HG03039 (cell line): ENCODE data around the gene TANGO6.
A peak's percentile ranks its signal among the peaks of the same experiment; 100 is the strongest.
"Not testable (repeated sequence)": the region's sequence is repeated elsewhere in the genome, so short reads cannot be mapped to it uniquely, and the experiment has no call there.

Experiments used
- ATAC-seq: cut with Tn5 transposase; IDR thresholded peaks from one replicate; pipeline ENCODE4 v1.9.1; 2021; ENCODE audit warnings: mild to moderate bottlenecking, moderate library complexity; ENCODE audit not compliant: unreplicated experiment

The TANGO6 gene

DNA sequence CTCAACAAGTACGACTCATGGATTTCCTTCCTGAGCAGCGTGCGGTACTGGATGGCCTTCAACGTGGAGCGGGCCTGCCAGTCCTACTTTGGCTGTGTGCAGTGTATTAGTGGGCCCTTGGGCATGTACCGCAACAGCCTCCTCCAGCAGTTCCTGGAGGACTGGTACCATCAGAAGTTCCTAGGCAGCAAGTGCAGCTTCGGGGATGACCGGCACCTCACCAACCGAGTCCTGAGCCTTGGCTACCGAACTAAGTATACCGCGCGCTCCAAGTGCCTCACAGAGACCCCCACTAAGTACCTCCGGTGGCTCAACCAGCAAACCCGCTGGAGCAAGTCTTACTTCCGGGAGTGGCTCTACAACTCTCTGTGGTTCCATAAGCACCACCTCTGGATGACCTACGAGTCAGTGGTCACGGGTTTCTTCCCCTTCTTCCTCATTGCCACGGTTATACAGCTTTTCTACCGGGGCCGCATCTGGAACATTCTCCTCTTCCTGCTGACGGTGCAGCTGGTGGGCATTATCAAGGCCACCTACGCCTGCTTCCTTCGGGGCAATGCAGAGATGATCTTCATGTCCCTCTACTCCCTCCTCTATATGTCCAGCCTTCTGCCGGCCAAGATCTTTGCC lies 271.1 kb downstream of the TANGO6 start:
- ATAC-seq, result no peak

DNA sequence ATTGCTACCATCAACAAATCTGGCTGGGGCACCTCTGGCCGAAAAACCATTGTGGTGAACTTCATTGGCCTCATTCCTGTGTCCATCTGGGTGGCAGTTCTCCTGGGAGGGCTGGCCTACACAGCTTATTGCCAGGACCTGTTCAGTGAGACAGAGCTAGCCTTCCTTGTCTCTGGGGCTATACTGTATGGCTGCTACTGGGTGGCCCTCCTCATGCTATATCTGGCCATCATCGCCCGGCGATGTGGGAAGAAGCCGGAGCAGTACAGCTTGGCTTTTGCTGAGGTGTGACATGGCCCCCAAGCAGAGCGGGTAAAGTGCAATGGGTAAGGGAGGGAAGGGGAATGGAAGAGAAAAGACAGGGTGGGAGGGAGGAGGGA lies 271.6 kb downstream of the TANGO6 start:
- no peak for ATAC-seq

DNA sequence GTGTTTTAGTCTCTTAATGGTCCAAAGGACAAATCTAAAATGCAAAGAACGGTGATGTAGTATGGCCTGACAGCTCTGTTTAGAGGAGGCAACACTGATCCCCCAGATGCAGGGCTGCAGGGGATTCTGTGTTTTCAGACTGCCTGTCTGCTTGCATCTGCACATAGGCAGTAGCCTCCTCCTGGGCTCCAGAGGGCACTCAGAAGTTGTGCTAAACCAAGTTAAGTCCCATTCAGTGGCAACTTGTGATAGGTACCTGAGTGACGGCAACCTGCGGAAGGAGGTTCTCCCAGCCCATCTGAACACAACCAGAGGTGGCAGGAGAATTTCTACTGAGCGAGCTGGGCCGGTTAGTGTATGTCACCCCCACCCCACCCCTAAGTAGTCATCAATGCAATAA lies 272.0 kb downstream of the TANGO6 start:
- ATAC-seq, result no peak

DNA sequence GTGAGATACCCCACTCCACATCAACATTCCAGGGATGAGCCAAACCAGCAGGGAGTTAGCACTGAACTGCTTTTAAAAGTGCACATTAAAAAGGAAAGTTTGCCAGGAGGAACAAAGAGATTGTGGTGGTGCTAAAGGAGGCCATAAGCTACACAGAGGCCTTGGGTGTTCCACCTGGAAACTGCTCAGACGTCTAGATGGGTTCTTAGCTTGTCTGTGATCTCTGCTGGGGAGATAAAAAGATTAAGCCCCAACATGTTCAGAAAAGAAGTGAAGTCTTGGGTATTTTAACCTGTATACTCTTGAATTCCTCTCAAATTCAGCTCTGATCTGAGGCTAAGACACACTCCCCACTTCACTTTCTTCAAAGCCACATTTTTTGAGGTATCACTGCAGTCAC lies 272.5 kb downstream of the TANGO6 start:
- ATAC-seq, result no peak

DNA sequence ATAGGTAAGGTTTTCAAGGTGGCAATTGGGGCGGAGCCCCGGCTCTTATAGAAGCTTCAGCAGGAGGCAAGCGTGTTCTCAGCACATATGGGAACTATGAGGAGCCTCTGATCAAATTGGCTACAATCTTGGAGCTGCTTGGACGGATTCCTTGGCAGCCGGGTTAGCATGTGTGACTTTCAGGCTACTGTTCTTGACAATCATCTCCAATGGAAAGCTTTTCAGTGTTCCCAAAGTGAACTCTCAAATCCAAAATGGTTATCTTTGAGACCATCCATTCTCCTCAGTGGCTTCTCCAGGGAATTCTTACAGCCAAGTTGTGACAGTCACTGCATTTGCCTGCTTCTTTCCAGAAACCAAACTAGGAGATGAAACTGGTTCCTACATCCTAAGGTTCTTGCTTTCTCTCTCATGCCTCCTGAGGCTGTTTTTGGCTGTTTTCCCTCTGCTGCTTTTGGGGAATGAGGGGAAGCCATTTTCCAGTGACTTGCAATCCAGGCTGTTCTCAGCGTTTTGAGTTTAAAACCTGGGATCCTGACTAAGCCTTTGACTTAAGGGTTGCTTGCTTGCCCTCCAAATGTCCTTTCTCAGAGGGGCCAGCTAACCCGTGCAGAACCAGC lies 273.0 kb downstream of the TANGO6 start:
- no peak for ATAC-seq

DNA sequence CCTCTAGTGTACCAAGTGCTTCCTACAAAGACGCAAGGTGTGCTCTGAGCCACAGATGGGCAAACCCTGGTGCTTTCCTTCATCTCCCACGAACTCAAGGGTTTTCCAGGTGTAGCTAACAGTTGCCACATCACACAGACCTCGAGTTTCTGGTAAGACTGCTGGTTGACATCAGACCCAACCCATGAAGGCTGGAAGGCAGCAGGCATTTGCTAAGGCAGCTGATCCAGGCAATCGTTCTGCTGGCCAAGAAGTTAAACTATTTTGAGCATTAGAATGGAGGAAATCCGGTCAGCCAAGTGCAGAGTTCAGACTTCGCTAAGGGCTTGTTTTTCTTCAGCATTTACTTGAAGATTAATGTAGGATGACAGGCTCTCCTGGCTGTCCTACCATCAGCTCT lies 273.6 kb downstream of the TANGO6 start:
- ATAC-seq, result no peak

DNA sequence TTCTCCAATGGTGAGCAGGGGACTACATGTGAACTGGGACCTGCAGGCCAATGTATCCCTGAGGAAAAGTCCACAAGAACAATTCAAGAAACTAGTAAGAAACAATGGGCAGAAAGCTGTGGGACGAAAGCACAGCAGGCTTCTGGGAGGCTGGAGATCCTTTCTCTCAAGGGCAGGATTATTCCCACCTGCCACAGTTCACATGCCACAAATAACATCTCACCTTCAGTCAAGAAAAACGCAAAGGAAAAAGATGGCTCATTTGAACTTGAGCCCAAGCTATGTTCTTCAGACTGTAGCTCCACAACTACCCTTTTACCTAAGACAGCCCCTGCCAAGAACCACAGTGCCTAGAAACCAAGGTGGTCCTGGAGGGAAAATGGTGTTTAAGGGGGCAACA lies 275.1 kb downstream of the TANGO6 start:
- ATAC-seq, result no peak

DNA sequence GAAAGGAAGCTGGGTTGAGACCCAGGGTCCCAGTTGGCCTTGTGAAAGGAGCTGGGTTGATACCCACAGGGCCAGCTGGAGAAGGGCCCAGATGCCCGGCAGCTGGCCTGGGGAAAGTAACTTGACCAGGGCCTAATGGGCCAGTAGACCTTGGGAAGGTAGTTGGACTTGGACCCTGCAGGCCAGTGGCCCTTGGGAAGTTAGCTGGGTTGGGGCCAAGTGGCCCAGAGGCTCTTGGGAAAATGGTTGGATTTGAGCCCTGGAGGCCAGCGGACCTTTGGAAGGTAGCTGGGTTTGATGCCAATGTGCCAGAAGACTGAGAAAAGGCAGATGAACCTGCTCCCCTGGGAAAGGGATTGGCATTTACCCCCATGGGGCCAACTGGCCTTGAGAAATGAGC lies 275.7 kb downstream of the TANGO6 start:
- ATAC-seq, result no peak

DNA sequence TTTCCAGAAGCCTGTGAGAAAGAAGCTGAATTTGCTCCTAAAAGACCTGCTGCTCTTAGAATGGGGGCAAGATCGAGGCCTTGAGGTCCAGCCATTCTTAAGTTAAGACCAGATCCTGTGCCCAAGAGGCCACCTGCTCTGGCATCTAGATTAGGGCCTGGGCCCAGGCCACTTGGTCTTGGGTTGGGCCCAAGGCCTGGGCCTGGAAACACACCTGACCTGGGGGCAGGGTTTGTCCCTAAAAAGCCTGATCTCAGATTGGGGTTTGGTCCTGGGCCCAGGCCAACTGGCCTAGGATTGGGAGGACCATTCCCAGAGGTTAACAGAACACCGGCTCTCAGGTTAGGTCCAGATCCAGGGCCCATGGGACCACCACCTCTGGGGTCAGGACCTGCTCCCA lies 276.2 kb downstream of the TANGO6 start:
- no peak for ATAC-seq

DNA sequence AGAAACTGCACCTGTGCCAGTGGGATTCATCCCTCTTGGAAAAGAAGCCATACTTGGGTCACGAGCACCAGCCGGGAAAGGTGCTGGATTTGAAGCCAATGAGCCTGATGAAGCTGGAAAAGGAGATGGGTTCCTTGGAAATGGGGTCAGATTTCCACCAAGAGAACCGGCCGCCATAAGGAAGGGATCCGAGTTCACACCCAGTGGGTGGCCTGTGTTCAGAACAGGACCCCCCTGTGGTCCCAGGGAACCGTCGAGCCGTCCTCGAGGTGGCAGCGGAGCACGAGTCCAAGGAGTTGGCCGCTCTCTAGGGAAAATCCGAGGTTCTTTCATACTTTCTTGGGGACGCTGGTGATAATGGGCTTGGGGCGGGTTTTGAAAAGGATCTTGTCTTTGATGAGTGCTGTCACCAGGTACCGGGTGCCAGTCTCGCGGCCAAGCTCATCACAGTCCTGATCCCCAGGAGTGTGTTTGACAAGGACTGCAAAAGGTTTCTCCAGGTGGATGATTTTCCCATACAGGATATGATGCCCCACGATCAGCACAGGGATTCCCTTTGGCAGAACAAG lies 276.8 kb downstream of the TANGO6 start:
- no peak for ATAC-seq

DNA sequence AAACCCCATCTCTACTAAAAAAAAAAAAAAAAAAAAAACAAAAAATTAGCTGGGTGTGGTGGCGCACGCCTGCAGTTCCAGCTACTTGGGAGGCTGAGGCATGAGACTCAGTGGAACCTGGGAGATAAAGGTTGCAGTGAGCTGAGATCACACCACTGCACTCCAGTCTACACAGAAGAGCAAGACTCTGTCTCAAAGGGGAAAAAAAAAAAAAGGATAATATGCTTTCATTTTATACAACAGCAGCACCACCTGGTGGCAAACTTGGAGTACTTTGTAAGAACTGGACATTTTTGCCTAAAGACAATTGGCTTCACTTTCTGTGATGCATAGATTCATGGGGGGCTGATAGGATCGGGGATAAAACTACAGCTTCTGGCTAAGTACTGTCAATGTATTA lies 280.6 kb downstream of the TANGO6 start:
- ATAC-seq, result no peak

DNA sequence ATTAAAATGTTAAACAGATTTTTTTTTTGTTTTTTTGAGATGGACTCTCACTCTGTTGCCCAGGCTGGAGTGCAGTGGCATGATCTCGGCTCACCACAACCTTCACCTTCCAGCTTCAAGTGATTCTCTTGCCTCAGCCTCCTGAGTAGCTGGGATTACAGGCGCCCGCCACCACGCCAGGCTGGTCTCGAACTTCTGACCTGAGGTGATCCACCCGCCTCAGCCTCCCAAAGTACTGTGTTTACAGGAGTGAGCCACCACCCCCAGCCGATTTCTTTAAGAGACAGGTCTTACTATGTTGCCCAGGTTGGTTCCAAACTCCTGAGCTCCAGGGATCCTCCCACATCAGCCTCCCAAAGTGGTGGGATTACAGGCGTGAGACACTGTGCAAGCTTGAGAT lies 281.1 kb downstream of the TANGO6 start:
- ATAC-seq, result not testable (repeated sequence)

DNA sequence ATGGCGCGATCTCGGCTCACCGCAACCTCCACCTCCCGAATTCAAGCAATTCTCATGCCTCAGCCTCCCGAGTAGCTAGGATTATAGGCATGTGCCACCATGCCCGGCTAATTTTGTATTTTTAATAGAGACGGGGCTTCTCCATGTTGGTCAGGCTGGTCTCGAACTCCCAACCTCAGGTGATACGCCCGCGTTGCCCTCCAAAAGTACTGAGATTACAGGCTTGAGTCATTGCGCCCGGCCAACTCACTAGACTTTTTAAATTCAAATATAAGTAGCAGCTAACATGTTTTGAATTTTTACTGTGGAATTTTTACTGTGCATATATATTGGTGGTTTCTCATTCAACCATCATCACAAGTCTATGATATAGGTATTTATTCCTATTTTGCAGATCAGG lies 281.6 kb downstream of the TANGO6 start:
- ATAC-seq, result not testable (repeated sequence)

DNA sequence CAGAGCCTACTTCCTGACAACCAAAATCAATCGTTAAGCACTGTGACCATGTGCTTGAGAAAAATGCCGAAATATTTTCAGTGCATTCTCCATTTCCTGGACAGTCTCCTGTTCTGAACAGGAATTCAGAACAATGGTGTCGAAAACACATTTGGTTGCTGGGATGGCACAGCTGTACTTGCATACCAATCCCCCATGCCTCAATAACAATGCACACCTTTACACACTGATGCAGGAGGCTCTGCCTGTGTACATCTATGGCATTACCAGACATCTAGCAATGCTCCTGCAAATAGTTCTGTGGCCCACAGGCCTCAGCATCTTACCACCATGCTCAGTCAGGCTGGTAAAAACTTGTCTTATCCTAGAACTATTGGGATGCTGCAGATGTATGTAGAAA lies 282.9 kb downstream of the TANGO6 start:
- no peak for ATAC-seq

DNA sequence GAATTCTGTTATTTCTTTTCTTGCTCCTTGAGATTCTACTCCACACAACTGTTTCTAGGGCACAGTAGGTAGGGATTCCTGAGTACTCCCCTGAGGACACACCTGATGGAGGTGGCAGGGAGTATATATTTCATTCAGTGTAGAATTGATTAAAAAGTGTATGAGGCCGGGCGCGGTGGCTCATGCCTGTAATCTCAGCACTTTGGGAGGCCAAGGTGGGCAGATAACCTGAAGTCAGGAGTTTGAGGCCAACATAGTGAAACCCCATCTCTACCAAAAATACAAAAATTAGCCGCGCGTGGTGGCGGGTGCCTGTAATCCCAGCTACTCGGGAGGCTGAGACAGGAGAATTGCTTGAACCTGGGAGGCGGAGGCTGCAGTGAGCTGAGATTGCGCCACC lies 283.5 kb downstream of the TANGO6 start:
- not testable (repeated sequence) for ATAC-seq

DNA sequence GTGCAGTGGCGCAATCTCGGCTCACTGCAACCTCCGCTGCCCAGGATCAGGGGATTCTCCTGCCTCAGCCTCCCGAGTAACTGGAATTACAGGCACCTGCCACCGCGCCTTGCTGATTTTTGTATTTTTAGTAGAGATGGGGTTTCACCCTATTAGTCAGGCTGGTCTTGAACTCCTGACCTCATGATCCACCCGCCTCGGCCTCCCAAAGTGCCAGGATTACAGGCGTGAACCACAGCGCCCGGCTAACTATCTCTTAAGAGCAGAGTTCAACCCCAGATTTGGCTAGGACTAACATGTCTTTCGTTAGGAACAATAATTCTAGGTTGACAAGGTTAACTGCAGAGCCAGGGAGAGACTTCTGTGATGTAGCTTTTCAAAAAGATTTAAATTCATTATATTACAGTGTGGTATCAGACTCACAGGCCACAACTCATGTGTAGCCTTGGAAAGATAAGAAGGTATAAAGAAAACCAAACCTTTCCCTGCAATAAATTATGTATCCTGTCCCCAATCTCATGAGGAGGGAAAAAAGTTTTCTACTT lies 284.7 kb downstream of the TANGO6 start:
- ATAC-seq, result no peak

DNA sequence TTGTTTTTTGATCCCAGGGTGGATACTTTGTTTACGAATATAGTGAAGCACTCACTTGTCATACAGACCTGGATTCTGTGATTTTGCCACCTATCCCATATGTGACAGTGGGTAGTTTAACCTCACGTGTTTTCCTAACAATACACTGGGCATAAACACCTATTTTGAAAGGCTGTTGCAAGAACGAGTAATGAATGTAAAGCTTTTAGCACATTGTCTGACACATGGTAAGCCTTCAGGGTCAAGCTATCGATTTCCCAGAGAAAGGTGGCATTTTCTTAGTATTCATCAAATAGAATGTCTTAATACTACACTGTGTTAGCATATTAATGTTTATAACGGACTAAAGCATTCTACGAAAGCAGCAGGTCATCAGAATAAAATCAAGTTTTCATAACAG lies 287.1 kb downstream of the TANGO6 start:
- no peak for ATAC-seq

DNA sequence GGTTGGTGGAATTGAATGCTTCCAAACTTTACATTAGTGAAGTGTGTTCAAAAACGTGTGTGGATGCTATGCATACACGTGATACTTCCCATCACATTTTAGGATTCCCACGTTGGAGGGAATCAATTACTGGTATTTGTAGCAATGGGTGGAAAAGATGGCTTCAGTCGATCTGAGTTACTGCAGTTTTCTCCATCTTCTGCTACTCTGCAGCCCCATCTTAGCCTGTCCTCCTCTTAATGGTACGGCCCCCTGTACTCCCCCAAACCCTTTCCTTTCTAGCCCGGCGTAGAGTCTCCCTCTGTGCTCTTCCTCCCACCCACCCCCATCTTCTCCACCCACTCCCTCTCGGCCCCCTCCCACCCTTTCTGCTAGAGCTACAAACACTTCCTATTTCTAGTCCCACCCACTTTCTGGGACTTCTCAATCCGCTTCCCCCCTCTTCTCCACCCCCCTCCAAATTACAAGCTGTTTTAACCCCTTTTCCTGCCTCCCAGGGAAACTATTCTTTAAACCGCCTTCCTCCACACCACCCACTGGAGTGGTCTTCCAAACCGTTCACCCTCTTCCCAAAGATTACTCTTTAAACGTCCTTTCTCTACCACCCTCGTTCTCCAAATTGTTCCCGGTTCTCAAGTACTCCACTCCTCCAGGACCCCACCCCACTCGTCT lies 288.0 kb downstream of the TANGO6 start:
- no peak for ATAC-seq

DNA sequence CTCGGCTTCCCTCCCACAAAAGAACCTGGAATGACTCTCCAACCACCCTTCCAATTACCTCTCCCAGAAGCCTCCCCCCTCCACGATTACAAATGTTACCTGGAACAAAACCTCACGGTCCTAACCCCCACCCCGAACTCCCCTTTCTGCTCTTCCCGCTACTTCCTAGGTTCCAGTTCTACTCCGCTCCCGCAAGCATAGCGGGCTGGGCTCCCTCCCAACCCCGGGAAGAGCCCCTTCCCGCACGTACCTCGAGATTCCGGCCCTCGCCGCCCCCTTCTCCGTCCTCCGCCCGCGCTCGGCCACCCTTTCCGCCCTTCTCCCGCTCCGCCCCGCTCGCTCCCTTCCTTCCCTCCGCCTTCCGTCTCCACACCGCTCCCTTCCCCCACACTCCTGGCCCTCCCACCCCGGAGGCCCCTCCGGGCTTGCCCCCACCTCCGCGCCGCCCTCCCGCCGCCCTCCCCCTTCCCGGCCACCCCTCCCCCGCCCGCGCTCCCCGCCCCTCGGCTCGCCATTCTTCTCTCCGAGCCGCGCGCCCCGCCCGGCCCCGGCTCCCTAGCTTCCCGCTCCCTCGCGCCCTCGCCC lies 288.6 kb downstream of the TANGO6 start:
- peak; percentile 42 for ATAC-seq

DNA sequence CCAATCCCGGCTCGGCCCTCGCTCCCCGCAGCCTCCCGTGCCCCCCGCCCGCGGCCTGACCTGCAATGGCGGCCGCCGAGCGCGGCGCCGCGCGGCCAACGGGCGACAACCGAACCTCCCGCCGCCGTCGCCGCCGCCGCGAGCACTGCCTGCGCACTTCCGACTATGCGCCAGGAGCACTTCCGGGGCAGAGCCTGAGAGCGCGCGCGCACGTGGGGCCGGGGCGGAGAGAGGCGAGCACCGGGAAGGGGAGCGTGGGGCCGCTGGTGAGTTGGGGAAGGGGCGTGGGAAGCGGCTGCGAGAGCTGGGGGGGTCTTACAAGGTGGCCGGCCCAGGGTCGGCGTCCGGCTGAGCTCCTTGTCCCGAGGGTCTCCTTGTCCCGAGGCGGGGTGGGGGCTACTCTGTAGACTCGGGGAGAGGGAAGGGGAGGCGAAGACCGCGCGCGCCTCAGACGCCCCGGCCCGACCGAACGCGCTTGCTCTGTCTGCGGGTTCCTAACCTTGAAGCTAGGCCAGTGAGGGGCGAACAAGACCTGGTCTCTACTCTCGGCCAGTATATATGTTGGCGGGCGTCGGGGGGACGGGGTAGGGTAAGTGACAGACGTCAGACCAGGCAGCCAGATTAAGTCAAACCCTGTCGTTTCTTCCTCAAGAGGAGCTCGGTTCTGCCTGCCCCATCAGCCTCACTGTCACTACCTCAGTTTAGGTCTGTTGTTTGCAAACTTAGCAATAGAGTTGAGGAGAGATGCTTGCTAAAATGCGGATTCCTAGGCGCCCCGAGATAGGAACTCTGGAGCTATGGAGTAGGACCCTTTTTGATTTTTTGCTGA lies 289.3 kb downstream of the TANGO6 start, which contains the start of the genes CHTF8 and UTP4:
CHTF8 (minus strand) TSS at position 165 of the 829 bp plus-strand sequence. CDS start 11,130 bp downstream, outside the sequence.
UTP4 (plus strand) TSS at position 226 of the 829 bp plus-strand sequence. CDS start 811 bp downstream, outside the sequence.
- ATAC-seq, result peak; percentile 89
